GM21381 (cell line): ENCODE data around the gene TFCP2L1.

Source experiments
- ATAC-seq: cut with Tn5 transposase; IDR thresholded peaks from one replicate; pipeline ENCODE4 v1.9.1; 2021; ENCODE audit warnings: mild to moderate bottlenecking, moderate library complexity; ENCODE audit not compliant: unreplicated experiment

The TFCP2L1 gene

GRCh38 chr2:121179467-121179866, 105.5 kb downstream of the TFCP2L1 start:
- ATAC-seq: no peak

GRCh38 chr2:121178730-121179129, 106.3 kb downstream of the TFCP2L1 start:
- ATAC-seq: no peak

- no peak for ATAC-seq
These were observed 107.1 kb downstream of the TFCP2L1 start for GRCh38 chr2:121177896-121178295.

- no peak for ATAC-seq
These were observed 109.7 kb downstream of the TFCP2L1 start for GRCh38 chr2:121175326-121175725.

- no peak for ATAC-seq
These were observed 111.2 kb downstream of the TFCP2L1 start for GRCh38 chr2:121173806-121174205.

GRCh38 chr2:121173112-121173511, 111.9 kb downstream of the TFCP2L1 start:
- ATAC-seq: no peak

- ATAC-seq: no peak
These were observed 112.5 kb downstream of the TFCP2L1 start for GRCh38 chr2:121172456-121172855.

- no peak for ATAC-seq
These were observed 113.3 kb downstream of the TFCP2L1 start for GRCh38 chr2:121171625-121172119.

GRCh38 chr2:121170577-121170976, 114.4 kb downstream of the TFCP2L1 start:
- ATAC-seq: no peak

GRCh38 chr2:121167411-121167810, 117.6 kb downstream of the TFCP2L1 start:
- ATAC-seq: no peak
